A673 (cell line): ENCODE data around the gene ANO4. TPM values are rescaled to one million over a fixed set of nuclear protein-coding genes. Genes with fewer than 3 reads are reported as not detected.

Source experiments
- BruUV-seq: library from RNA; stranded (reverse); fragments of 400-500 nt; replicated peaks from 2 replicates; lab custom pipeline; 2021; lab: Mats Ljungman, UMichigan
- CTCF ChIA-PET: fragments of 300-600 bp; sonication (Branson Sonifier 250); formaldehyde crosslinking; loops from one replicate; lab custom pipeline; 2022; ENCODE audit warnings: antibody characterized with exemption; lab: Charles Lee
- POLR2A ChIA-PET: fragments of 300-600 bp; sonication (Branson Sonifier 250); formaldehyde crosslinking; loops from one replicate; lab custom pipeline; 2022; ENCODE audit warnings: antibody characterized with exemption; ENCODE audit not compliant: low non-redundant PET; lab: Charles Lee
- DNase-seq: peaks from one replicate; pipeline ENCODE4 v3.0.0-alpha.2; 2015; ENCODE audit warnings: low spot score
- H3K27ac ChIP-seq: fragments of 200-600 bp; sonication (generic); 2 replicates; pipeline ENCODE4 v1.5.1; 2016; ENCODE audit warnings: mixed run types, low read depth, mild to moderate bottlenecking, mixed read lengths, antibody characterized with exemption, low read length; ENCODE audit not compliant: poor library complexity, severe bottlenecking
- H3K27me3 ChIP-seq: fragments of 200-600 bp; sonication (generic); replicated peaks from 2 replicates; pipeline ENCODE4 v1.6.1; 2017; ENCODE audit warnings: mixed run types, low read depth, mild to moderate bottlenecking, mixed read lengths, antibody characterized with exemption, low read length; ENCODE audit not compliant: insufficient read depth, poor library complexity
- H3K36me3 ChIP-seq: fragments of 200-600 bp; sonication (generic); 2 replicates; pipeline ENCODE4 v1.6.1; 2016; ENCODE audit warnings: mixed run types, mild to moderate bottlenecking, mixed read lengths, antibody characterized with exemption, low read length; ENCODE audit not compliant: insufficient read depth, poor library complexity, severe bottlenecking
- H3K4me1 ChIP-seq: fragments of 200-600 bp; sonication (generic); 2 replicates; pipeline ENCODE4 v1.6.1; 2017; ENCODE audit warnings: mixed run types, mild to moderate bottlenecking, mixed read lengths, antibody characterized with exemption, low read length; ENCODE audit not compliant: insufficient read depth, poor library complexity, severe bottlenecking
- H3K4me3 ChIP-seq: fragments of 200-600 bp; sonication (generic); 2 replicates; pipeline ENCODE4 v1.5.1; 2016; ENCODE audit warnings: low read depth, mixed run types, mild to moderate bottlenecking, mixed read lengths, low read length; ENCODE audit not compliant: poor library complexity, severe bottlenecking
- H3K9me3 ChIP-seq: fragments of 200-600 bp; sonication (generic); 2 replicates; pipeline ENCODE4 v1.6.1; 2016; ENCODE audit warnings: mixed run types, low read depth, mild to moderate bottlenecking, mixed read lengths, antibody characterized with exemption, low read length; ENCODE audit not compliant: poor library complexity, severe bottlenecking
- EZH2 ChIP-seq: fragments of 200-600 bp; sonication (generic); IDR thresholded peaks from 2 replicates; pipeline ENCODE4 v1.6.1; 2017; ENCODE audit warnings: borderline replicate concordance, low read depth, mild to moderate bottlenecking, mixed read lengths, antibody characterized with exemption, low read length; ENCODE audit not compliant: poor library complexity, severe bottlenecking
- intact Hi-C: fragments of 100-400 bp; cut with micrococcal nuclease; formaldehyde crosslinking; loops from one replicate; pipeline ENCODE4 v1.10.0; 2022; ENCODE audit not compliant: unreplicated experiment
- total RNA-seq: library from RNA; stranded (reverse); gene quantifications from 2 replicates; pipeline ENCODE4 v1.2.3, GENCODE V29; 2021
- TF ChIP-seq, protein P1 (sequence below): fragments of 300-800, 200-600 bp; sonication (generic); conservative IDR thresholded peaks from 2 replicates; pipeline ENCODE4 v1.5.1; 2017; ENCODE audit warnings: low read depth, mild to moderate bottlenecking, antibody characterized with exemption, low read length, moderate library complexity, mixed read lengths

The ANO4 gene
- total RNA-seq, 1 experiment from 2014 or later = 9.3 TPM

DNA sequence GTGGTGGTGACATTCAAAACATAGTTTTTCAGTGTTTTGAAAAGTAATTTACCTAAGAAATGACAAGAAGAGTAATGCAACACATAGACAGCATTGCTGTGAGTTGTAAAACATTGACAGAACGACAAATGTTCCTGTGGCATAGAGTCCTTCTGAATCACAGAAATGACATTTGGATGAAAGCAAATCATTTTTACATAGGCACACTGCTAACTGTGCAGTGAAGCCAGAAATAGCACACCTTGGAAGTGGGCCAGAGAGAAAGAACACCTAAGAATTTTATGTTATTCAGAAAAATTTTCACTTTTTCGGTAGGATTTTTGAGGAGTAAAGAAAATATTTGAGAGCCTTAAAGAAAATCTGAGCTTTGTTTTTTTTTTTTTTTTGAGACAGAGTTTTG is 100.6 kb downstream of the ANO4 start:
- Histone ChIP-seq H3K36me3 (no peaks in the 10 kb centered on the region), H3K4me1 (no peaks in the 10 kb centered on the region), H3K4me3 (no peak overlapping the region), H3K9me3 (no peaks in the 10 kb centered on the region), H3K27ac (no peak overlapping the region), H3K27me3 (no peaks in the 10 kb centered on the region)
- POLR2A ChIA-PET = no interaction called here
- DNase-seq = no peak
- intact Hi-C loops = no loop called here
- BruUV-seq = no TSS peak
- no peak for TF ChIP-seq EZH2
- TF ChIP-seq, protein P1, sequence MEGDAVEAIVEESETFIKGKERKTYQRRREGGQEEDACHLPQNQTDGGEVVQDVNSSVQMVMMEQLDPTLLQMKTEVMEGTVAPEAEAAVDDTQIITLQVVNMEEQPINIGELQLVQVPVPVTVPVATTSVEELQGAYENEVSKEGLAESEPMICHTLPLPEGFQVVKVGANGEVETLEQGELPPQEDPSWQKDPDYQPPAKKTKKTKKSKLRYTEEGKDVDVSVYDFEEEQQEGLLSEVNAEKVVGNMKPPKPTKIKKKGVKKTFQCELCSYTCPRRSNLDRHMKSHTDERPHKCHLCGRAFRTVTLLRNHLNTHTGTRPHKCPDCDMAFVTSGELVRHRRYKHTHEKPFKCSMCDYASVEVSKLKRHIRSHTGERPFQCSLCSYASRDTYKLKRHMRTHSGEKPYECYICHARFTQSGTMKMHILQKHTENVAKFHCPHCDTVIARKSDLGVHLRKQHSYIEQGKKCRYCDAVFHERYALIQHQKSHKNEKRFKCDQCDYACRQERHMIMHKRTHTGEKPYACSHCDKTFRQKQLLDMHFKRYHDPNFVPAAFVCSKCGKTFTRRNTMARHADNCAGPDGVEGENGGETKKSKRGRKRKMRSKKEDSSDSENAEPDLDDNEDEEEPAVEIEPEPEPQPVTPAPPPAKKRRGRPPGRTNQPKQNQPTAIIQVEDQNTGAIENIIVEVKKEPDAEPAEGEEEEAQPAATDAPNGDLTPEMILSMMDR = no peak
- CTCF ChIA-PET = no interaction called here

DNA sequence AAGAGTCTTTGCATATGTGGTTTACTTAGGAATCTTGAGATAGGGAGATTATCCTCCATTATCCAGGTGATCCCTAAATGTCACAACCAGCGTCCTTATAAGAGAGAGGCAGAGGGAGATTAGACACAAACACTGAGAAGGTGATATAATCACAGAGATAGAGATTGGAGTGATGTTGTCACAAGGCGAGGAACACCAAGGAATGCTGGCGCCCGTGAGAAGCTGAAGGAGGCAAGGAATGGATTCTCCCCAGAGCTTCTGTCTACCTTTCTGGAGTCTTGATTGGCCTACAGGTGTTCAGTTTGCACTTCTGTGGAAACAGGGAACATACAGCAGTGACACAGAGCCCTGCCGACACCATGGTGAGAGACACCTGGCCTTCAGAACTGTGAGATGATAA is 101.6 kb downstream of the ANO4 start:
- DNase-seq = no peak
- no peak for TF ChIP-seq EZH2
- TF ChIP-seq, protein P1 = no peak
- H3K36me3 ChIP-seq = no peaks in the 10 kb centered on the region
- no peaks in the 10 kb centered on the region for H3K4me1 ChIP-seq
- ChIA-PET POLR2A (no interaction called here), CTCF (no interaction called here)
- intact Hi-C loops = no loop called here
- H3K9me3 ChIP-seq = no peaks in the 10 kb centered on the region
- no peak overlapping the region for H3K27ac ChIP-seq
- no peaks in the 10 kb centered on the region for H3K27me3 ChIP-seq
- no TSS peak for BruUV-seq
- no peak overlapping the region for H3K4me3 ChIP-seq

DNA sequence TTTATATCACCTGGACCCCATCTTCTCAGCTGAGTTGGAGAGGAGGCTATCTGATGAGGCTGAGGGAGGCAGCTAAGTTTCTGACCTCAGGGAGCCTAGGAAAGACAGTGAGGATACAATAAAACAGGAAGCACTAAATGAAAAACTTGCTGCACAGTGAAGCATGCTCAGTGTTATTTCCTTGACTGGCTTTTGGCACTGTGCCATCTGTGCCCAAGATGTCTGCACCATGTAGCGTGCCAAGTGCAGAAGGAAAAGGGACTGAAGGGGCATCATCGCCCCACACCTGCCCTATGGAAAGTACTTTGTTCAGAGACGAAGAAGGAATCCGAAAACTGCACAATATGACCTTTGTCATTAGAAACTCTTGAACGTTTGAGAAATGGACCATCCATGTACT is 102.7 kb downstream of the ANO4 start:
- Histone ChIP-seq H3K9me3 (no peaks in the 10 kb centered on the region), H3K4me3 (no peak overlapping the region), H3K4me1 (no peaks in the 10 kb centered on the region), H3K27me3 (no peaks in the 10 kb centered on the region), H3K27ac (no peak overlapping the region), H3K36me3 (no peaks in the 10 kb centered on the region)
- TF ChIP-seq, protein P1 = no peak
- no peak for TF ChIP-seq EZH2
- no TSS peak for BruUV-seq
- intact Hi-C loops = no loop called here
- ChIA-PET POLR2A (no interaction called here), CTCF (no interaction called here)
- peak; percentile 27 for DNase-seq
